Erythroblast (primary cell): ENCODE measurements around the gene CNKSR2.

Experiments
- GATA1 ChIP-seq: IDR thresholded peaks from 2 replicates; pipeline ENCODE4 v1.6.1; 2011; ENCODE audit warnings: low read depth, mild to moderate bottlenecking, control low read depth, low read length, moderate library complexity
- POLR2A ChIP-seq: IDR thresholded peaks from 2 replicates; pipeline ENCODE4 v1.6.1; 2011; ENCODE audit warnings: mild to moderate bottlenecking, low read length

- no peak for TF ChIP-seq POLR2A
- TF ChIP-seq GATA1: no peak
Observed at GRCh38 chrX:21524008-21524407, 149.8 kb downstream of the CNKSR2 start.
